HG03457 (cell line): Measurements from ENCODE around the gene WDR89.
"Not testable (repeated sequence)": the region's sequence is repeated elsewhere in the genome, so short reads cannot be mapped to it uniquely, and the experiment has no call there.

Experiments
- ATAC-seq: cut with Tn5 transposase; IDR thresholded peaks from one replicate; pipeline ENCODE4 v1.9.1; 2021; ENCODE audit warnings: moderate number of reproducible peaks; ENCODE audit not compliant: unreplicated experiment

Gene WDR89

DNA sequence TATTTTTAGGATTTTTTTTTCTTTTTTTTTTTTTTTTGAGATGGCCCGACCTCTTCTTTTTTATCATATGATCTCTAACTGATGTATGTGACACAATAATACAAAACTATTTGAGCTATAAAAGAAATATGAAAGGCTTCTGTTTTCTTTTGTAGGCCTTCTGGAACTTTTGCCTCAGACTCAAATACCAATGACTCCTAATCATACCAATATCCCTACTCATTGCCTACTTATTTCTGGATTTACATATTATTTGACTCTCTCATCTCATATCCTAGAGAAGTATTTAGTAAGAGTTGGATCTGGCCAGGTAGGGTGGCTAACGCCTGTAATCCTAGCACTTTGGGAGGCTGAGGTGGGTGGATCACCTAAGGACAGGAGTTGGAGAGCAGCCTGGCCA, 12.7 kb upstream of the WDR89 start:
- ATAC-seq: no peak

DNA sequence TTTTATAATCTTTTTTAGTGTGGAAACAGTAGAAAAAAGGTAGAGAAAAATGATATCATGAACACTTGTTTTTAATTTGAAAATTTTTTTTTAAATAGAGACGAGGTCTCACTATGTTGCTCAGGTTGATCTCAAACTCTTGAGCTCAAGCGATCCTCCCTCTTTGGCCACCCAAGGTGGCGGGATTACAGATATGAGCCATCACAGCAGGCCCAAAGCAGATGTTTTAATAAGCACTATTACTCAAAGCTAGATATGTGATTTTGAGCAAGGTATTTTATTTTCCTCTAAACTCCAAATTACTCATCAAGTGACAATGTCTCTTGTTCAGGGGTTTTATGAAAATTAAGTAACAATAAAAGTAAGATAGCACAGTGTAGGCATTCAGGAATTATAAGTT, 10.7 kb upstream of the WDR89 start:
- no peak for ATAC-seq

DNA sequence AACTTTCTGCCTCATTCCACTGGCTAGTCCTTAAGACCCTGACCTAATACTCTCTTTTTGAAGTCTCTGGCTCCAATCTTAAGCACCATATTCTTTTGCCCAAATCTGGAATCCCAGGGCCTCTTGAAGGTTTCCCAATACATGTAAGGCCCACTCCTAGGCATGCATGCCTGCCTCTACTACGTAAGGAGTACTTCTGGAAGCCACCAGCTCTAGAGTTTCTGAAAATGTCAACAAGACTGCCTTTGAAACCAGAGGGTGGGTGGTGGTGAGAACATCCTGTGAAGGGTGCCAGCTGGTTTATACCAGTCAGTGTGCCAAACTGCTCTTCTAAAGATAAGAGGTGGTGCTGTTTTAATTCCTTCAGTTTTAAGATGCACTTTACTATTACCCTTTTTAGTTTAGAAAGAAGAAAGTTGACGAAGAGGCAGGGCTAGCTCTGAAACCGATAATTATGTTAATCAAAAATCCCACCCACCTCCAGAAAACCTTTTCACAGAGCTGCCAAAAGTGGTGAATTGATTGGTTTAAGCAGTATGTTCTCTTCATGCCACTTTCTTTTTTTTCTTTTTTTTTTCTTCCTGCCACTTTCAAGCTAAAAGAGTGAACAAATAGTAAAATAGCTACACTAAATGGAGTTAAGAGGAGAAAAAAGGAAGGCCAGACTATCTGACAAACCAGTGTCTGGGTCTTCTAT, 8.7 kb upstream of the WDR89 start:
- ATAC-seq: no peak

DNA sequence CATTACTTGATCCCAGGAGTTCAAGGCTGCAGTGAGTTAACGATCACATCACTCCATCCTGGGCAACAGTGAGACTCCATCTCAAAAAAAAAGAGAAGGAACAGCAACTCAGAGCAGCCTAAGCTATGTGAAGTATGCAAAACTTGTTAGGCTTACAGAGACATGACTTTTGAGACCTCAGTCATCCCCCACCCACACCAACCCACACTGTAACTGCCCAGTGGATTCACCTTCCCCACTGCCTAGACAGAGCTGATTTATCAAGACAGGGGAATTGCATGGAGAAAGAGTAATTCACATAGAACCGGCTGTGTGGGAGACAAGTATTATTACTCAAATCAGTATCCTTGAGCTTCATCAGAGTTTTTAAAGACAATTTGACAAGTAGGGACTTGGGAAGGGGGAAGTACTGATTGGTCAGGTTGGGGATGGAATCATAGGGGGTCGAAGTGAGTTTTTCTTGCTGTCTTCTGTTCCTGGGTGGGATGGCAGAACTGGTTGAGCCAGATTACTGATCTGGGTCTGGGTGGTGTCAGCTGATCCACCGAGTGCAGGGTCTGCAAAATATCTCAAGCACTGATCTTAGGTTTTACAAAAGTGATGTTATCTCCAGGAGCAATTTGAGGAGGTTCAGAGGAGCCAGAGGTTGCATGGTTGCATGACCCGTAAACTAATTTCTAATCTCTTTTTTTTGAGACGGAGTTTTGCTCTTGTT, 6.2 kb upstream of the WDR89 start:
- no peak for ATAC-seq

DNA sequence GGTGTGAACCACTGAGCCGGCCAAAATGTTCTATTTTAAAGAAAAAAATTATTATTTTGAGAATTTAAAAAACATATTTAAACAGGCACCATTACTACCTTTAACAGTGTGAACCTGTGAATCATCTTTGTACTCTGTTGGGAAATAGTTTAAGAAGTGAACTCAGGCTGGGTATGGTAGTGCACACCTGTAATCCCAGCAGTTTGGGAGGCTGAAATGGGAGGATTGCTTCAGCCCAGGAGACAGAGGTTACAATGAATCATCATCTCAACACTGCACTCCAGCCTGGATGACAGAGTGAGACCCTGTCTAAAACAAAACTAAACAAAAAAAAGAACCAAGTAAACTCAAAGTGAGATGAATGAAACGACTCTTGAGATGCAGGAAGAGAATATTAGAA, 3.1 kb upstream of the WDR89 start:
- no peak for ATAC-seq

DNA sequence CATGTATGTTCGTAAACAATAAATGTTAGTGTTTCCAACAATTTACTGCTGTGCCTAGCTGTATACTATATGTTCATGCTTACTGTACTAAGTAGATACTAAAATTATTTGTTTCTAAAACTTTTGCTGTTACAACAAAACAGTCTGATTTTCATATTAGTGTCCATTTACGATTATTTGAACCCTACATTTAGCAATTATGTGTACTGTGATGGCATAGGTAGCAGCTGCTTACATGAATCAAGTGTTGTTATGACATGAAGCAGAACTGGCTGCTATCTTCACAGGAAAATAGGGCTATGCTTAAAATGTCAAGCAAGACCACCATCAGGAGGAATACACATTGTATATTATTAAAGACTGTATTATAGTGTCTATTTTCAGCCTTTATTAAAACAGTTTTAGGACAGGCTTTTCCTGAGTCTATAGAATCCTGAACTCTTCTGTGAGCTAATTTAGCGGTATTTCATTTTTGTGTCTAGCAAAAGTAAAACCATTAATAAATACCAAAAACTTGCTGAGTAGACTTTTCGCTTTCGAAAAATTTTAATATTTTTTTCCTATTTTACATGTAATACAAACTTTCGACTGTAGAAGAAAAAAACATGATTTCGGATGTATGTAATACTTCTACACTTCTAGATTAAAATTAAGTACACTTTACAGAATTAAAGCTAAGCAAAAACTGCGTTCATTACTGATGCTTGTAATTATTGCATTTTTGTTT, 1.1 kb upstream of the WDR89 start:
- ATAC-seq: no peak

DNA sequence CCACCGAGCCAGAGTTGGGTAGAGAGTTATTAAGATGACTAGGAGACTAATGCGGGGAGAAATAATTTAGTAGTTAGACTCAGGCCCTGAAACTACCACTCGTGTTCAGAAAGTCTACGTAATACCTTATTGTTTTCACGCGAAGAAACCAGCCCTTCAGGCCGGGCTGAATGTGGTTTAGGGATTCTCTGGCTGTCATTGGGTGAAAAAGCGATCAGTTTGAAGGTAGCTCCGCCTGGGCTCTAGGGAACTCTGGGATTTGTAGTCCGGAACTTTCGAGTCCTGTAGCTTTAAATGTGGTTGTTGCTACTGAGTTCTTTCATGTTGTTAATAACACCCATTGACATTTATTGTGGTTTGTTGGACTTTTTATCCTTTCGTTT, 549 bp upstream of the WDR89 start:
- ATAC-seq: peak; percentile 53

DNA sequence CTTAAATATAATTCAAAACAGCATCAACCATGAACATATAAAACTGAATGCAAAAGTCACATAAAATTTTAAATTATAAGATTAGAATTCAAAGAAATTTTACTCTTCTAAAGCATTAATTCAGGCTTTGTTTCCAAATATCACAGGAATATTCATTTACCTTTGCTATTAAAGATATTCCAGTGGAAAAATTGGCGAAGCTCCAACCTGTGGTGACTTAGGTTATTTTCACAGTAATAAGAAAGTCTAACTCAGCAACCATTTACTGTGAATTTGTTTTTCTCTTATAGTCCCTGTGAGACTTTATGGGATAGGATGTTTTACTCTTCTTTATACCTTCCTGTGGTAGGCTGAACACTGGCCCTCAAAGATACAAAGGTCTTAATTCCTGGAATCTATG, 3.2 kb downstream of the WDR89 start:
- no peak for ATAC-seq

DNA sequence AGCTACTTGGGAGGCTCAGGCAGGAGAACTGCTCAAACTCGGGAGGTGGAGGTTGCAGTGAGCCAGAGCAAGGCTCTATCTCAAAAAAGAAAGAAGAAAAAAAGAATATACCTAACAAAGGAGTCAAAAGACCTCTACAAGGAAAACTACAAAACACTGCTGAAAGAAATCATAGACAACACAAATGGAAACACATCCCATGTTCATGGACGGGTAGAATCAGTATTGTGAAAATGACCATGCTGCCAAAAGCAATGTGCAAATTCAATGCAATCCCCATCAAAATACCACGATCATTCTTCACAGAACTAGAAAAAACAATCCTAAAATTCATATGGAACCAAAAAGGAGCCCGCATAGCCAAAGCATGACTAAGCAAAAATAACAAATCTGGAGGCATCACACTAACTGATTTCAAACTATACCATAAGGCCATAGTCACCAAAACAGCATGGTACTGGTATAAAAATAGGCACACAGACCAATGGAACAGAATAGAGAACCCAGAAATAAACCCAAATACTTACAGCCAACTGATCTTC, 5.5 kb downstream of the WDR89 start:
- not testable (repeated sequence) for ATAC-seq

DNA sequence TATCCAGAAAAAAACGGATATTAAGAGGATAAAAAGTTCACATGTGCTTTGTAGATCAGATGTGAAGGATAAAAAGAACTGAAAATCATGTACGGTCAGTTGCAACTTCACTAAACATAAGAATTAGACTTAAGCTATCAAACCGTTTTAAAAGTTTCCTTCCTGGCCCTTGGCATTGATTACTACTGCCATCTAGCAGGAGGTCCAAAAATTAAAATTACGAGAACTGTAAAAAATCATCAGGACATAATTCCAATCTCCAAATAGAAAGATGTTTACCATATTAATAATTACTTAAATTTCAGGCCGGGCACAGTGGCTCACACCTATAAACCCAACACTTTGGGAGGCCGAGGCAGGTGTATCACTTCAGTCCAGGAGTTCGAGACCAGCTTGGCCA, 7.9 kb downstream of the WDR89 start:
- ATAC-seq: no peak

DNA sequence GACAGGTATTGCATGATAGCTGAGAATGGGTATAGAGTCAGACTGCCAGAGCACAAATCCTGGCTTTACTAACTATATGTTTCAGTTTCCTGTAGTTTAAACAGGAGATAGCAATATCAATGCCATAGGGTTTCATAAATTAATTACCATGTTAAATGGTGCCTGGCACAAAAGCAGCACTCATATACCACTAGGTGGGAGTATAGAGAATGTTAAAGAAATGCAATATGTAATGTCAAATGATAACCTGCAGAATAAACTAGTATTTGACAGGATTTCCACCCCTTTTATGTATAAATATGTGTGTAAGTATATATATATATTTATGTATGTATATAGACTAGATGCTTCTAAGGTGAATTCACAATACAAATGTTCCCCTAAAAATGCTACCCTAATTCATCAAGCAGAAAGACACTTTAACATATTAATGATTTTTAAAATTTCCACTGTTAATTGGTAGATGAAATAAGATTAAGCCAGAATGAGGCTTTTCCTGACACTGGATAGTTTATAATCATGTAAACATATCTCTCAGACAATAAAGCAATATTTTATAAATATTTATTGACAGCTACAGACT, 8.6 kb downstream of the WDR89 start:
- no peak for ATAC-seq

DNA sequence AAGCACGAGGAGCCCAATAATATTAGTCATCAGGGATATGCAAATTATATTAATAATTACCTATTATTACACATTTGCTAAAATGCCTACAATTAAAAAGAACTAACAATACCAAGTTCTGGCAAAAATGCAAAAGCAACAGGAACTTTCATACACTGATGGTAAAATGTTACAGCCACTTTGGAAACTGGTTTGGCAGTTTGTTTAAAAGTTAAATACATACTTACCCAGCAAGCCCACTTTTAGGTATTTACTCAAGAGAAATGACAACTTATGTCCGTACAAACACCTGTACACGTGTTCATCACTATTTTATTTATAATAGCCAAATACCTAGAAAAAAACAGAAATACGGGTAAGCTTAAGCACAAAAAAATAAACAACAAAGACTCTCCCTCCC, 17.0 kb downstream of the WDR89 start:
- no peak for ATAC-seq

DNA sequence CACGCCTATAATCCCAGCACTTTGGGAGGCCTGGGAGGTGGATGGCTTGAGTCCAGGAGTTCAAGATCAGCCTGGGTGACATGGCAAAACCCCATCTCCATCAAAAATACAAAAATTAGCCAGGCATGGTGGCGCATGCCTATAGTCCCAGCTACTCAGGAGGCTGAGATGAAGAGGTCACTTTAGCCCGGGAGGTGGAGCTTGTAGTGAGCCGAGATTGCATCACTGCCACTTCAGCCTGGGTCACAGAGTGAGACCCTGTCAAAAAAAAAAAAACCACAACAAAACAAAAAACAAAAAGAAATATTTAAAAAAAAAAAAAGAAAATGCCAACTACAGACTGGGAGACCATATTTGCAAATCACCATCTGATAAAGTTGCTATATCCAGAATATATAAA, 17.5 kb downstream of the WDR89 start:
- ATAC-seq: no peak

DNA sequence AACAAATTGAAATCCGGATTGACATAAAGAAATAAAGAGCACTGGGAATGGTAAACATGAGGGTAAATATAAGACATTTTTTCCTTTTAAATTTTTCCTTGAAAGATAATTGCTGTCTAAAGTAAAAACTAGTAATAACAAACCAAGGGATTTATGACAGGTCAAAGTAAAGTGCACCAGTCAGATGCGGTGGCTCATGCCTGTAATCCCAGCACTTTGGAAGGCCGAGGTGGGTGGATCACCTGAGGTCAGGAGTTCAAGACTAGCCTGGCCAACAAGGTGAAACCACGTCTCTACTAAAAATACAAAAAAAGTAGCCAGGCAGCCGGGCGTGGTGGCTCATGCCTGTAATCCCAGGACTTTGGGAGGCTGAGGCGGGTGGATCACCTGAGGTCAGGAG, 19.7 kb downstream of the WDR89 start:
- ATAC-seq: not testable (repeated sequence)

DNA sequence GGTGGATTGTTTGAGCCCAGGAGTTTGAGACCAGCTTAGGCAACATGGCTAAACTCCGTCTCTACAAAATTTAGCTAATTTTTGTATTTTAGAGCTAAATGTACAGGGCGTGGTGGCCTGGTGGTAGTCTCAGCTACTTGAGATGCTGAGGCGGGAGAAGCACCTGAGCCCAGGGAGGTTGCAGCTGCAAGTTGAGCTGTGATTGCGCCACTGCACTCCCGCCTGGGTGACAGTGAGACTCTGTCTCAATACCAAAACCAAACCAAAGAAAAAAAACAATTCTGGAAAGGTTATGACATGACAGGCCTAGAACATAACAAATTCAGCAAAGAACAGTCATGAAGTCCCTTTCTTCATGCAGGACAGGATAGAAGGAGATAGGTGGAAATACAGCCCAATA, 25.7 kb downstream of the WDR89 start:
- no peak for ATAC-seq

DNA sequence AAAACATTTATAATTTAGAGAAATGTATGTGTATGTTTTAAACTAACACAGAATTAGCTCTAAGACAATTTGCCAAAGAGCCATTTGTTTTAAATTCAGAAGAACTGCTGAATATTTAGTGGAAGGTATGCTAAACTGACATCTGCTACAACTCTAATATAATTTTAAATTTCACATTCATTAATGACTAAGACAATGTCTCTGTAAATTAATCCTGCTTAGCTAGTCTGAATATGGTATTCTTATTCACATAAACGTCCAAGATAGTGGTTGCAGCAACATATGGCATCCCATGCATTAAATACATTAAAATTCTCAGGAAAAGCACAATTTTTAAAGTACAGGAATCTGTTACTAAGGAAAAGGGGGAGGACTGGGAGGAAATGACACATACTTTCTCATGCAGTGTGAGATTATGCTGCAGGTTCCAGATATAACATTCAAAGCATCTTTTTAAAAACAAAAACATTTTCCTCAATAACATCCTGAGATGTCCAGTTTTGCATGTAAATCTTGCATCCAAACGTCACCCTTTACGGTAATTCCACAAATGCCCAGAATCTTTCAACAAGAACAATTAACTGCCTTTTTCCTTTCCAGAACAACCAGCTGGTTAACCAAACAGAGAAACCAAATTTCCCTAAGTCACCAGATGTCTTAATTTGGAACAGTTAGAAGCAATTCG, 26.9 kb downstream of the WDR89 start:
- ATAC-seq: no peak

DNA sequence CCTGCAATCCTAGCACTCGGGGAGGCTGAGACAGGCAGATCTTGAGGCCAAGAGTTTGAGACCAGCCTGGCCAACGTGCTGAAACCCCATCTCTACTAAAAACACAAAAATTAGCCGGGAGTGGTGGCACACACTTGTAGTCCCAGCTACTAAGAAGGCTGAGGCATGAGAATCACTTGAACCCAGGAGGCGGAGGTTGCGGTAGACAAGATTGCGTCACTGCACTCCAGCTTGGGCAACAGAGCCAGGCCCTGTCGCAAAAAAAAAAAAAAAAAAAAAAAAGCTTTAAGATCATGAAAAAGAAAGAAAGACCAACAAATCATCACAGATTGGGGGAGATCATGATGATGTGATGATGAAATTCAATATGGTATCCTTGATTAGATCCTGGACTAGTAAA, 30.6 kb downstream of the WDR89 start:
- no peak for ATAC-seq

DNA sequence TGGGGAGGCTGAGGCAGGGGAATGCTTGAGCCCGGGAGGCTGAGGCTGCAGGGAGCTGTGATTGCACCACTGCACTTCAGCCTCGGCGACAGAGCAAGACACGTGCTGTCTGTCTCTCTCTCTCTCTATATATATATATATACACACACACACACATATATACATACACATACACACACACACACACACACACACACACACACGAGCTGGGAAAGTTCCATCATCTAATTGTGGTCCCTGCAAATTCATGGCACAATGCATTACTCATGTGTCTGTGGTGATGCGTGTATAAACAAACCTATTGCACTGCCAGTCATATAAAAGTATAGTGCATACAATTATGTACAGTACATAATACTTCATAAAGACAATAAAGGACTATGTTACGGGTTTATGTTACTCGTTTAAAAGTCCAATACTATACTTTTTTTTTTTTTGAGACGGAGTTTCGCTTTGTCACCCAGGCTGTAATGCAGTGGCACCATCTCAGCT, 36.6 kb downstream of the WDR89 start:
- ATAC-seq: no peak

DNA sequence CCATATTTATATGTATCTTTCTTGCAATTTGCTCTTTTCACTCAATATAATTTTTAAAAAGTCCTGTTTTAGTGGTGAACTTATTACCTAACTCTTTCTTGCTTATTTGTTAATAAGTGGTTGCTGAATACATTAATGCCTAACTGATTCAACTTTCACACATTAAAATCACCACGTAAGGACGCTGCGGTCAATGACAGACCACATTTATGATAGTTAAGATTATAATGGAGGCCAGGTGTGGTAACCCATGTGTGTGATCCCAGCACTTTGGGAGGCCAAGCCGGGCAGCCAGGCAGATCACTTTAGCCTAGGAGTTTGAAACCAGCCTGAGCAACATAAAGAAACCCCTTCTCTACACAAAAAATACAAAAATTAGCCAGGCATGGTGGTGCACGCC, 37.0 kb downstream of the WDR89 start:
- no peak for ATAC-seq

DNA sequence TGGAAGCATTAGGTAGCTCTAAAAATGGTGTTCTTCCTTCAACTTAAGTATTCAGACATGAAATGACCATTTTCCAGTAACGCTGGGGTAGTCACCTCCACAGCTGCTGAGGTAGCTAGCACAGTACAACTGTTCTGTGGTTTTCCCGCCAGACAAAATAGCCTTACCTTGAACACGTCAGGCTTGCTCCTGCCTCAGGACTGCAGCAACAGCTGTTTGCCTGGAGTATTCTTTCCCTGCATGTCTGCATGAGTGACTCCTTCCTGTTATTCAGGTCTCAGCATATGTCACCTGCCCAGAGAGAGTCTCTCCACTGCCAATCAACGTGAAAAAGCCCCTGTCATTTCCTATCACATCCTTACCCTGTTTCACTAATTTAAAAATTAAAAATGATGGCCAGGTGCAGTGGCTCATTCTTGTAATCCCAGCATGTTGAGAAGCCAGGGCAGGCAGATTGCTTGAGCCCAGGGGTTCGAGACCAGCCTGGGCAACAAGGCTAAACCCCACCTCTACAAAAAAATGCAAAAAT, 37.9 kb downstream of the WDR89 start:
- no peak for ATAC-seq

DNA sequence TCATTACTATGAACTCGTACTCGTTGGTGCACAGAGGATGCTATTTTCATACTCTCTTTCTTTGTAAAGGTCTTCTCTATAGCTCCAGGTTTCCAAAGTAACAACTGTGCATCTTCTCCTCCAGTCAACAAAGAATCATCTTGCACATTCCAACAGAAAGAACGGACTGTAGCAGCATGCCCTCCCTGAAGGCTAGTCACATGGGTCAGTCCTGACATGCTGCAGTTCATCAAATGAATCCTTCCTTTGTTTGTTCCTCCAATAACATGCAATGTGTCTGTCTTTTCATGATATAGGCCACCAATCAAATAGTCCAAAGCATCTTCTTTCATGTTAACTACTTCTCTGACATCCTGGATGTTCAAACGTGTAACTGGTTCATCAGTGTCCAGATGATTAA, 42.9 kb downstream of the WDR89 start:
- no peak for ATAC-seq
